Measurements from ENCODE around the gene NTRK2.

- TF ChIP-seq CTCF (conservative IDR thresholded peaks at IDR 0.05 in 1 of 2, IDR thresholded peaks at IDR 0.05 in 1 of 2; ENCODE audit: extremely low read depth in 1 of 2, insufficient read depth in 1 of 2, low read depth in 1 of 2, low read length in 2 of 2), result no peak
- TF ChIP-seq EZH2 (IDR thresholded peaks at IDR 0.05; ENCODE audit: borderline replicate concordance, low read length), result no peak
Observed at GRCh38 chr9:84917366-84918070, 248.0 kb downstream of the NTRK2 start.

Measured in mammary epithelial cell (primary cell).